SHP77 (cell line): ENCODE results near the gene MXI1.
A peak's percentile ranks its signal among the peaks of the same experiment; 100 is the strongest.

Experiments
- DNase-seq, 2 experiments: peaks; one replicate each; lab custom pipeline; 2025; lab: John Stamatoyannopoulos, UW

MXI1 gene

GRCh38 chr10:110215286-110216170 lies 8.1 kb downstream of the MXI1 start:
- DNase-seq: peak in 1 of 2 experiments; percentile 30

DNA sequence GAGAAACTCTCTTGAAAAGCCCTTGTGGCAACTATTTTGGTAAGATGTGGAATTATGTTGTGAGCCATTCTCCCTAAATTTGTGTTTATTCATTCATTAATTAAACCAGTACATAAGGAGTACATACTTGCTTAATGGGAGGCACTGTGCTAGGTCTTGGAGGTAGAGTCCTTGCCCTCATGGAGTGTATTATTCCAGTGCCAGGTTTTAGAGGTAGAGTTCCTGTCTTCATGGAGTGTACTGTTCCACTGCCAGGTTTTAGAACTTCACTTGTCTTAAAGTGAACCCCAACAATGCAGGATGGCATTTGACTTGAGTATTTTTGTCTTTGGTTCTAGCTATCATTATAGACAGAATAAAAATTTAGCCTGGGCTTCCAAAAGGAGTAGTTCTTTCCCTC lies 8.8 kb downstream of the MXI1 start:
- no peak for DNase-seq

GRCh38 chr10:110216942-110217661 lies 9.7 kb downstream of the MXI1 start:
- no peak for DNase-seq

DNA sequence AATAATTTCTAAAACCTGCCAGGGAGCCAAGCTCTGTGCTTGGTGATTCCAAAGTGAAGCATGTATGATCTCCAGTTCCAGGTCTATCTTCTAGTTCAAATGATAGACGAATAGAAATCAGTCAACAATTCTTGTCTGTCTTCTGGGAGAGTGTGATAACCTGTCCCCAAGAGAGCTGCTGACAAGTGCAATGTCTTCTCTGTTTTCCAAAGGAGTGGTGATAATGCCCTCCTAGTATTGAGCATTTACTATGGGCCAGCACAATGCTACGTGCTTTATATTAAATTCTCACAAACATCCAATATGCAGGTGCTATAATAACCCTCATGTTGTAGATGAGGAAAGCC lies 10.2 kb downstream of the MXI1 start:
- no peak for DNase-seq

- no peak for DNase-seq
Measured at GRCh38 chr10:110218632-110219031, 11.2 kb downstream of the MXI1 start.

- DNase-seq: no peak
Measured at GRCh38 chr10:110219884-110220283, 12.5 kb downstream of the MXI1 start.

DNA sequence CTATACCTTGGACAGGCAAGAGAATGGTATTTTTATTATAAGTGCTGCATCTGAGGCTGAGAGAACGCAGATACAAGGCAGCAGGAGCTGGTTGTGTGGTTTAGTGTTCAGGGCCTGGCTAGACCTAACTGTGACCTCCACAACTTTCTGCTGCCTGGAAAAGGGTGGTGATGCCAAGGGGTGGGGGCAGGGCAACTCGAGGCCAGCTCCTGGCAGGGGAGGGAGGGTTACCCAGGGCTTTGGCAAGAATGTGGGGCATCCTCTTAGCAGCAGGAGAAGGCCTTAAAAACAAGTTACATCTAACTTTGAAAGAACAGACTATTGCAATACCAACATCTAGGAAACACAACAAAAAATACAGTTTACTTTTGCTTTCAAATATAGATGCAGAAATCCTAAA lies 13.0 kb downstream of the MXI1 start:
- no peak for DNase-seq

DNA sequence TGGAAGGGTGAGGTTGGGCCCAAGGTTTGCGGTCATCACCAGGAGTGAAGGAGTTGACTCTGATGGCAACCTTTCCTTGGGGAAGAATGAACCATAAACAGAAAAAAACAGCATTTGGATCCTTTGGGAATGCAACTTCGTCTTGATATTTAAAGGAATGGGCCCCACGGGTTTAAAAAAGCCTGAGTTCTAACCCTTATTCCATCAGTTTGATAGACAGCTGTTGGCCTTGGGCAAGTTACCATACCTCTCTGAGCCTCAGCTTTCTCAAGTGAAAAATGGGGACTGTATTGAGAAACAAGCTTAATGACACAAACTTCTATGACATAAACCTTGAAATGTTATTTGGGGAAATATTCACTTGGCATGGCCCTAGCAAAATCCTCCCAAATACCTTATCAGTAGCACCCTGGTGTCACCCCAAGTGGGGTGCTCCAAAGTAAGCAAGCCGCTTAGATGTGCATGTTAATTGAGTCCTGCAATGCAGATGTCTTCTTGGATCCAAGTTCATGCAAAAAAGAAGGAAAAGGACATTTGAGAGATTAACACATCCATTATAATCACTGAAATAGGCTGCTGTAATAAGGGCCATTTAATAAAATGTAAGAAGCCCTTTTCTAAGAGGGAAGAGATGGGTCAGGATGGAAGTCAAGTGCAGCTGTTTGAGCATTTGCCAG lies 13.8 kb downstream of the MXI1 start:
- DNase-seq: no peak

DNA sequence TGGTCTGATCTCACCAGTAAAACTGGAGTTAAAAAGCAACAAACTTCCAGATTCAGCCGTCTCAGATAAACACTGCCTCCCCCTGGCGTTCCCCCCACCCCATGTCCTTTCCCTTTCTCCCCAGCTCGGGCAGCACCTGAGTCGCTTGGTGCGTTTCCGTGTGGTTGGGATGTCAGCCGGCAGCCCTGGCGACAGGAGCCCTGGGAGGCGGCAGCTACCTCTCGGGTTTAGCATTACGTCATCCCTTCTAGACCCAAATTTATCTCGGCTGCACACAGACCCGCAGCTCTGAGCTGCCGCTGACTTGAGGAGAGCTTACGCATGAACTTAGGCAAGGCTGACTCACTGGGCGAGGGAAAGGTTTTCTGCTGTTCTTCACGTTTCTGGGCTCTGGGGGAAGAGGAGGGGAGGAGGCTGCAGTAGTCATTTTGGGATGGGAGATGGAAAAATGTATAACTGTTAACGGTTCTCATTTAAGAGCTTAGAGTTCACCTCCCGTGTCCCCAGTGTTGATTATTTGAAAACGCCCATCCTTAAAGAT lies 14.4 kb downstream of the MXI1 start:
- DNase-seq: peak; percentile 61 to 79

- no peak for DNase-seq
Measured at GRCh38 chr10:110222641-110223297, 15.4 kb downstream of the MXI1 start.

- DNase-seq: no peak
Measured at GRCh38 chr10:110223298-110223925, 16.0 kb downstream of the MXI1 start.

- DNase-seq: no peak
Measured at GRCh38 chr10:110224992-110225391, 17.6 kb downstream of the MXI1 start.

- DNase-seq: no peak
Measured at GRCh38 chr10:110225441-110225755, 18.0 kb downstream of the MXI1 start.

DNA sequence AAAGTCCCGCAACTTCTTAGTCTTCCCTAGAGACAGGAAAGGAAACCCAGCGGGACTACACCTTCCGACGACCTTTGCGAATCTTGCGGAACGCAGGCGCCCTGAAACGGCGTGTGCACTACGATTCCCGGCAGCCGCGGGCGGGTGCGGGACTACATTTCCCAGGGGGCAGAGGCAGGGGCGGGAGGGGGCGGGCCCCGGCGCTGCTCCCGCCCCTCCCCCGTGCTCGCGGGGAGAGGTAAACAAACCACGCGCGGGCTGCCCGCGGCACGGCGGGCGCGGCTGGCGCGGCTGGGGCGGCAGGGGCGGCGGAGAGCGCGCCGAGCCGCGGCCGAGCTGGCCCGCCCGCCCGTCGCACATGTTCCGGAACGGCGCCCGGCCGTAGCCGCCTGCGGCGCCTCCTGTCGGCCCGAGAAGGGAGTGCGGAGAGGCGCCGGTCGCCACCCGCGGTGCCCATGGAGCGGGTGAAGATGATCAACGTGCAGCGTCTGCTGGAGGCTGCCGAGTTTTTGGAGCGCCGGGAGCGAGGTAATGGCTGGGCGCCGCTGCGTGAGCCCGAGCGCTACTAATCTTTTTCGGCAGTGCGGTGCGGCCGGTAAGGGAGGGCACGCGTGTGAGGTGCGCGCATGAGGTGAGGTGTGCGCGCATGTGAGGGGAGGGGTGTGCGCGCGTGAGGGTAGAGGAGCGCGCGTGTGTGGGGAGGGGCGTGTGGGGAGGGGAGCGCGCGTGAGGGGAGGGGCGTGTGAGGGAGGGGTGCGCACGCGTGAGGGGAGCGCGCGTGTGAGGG lies 18.5 kb downstream of the MXI1 start:
- DNase-seq: peak; percentile 79 to 90

- DNase-seq: peak; percentile 50 to 76
Measured at GRCh38 chr10:110226543-110226925, 19.1 kb downstream of the MXI1 start.

GRCh38 chr10:110226926-110227641 lies 19.7 kb downstream of the MXI1 start:
- DNase-seq: peak in 1 of 2 experiments; percentile 76

DNA sequence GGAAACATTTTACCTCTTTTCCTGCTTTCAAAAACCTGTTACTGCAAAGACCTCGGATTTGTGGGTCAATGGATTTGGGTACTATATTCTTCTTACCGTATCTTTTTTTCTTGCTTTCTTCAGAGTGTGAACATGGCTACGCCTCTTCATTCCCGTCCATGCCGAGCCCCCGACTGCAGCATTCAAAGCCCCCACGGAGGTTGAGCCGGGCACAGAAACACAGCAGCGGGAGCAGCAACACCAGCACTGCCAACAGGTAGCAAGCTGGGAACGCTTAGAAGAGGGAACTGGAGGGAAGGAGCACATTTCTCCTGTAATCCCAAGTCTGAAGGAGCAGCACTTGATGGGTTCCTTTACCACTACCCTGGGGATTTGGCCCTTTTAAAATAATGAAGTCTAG lies 20.7 kb downstream of the MXI1 start:
- no peak for DNase-seq

- no peak for DNase-seq
Measured at GRCh38 chr10:110229155-110229554, 21.8 kb downstream of the MXI1 start.

GRCh38 chr10:110233846-110234245 lies 26.4 kb downstream of the MXI1 start:
- no peak for DNase-seq

- DNase-seq: no peak
Measured at GRCh38 chr10:110237894-110238480, 30.6 kb downstream of the MXI1 start.
